Activated effector memory CD4-positive, alpha-beta T cell treated with Interleukin-2 at 50 U/mL for 16 hours (primary cell): ENCODE data around the gene NFXL1.
A peak's percentile ranks its signal among the peaks of the same experiment; 100 is the strongest.
"Not testable (repeated sequence)": the region's sequence is repeated elsewhere in the genome, so short reads cannot be mapped to it uniquely, and the experiment has no call there.

Experiments
- DNase-seq: peaks from one replicate; pipeline ENCODE4 v3.0.0-alpha.2; 2020

NFXL1 gene

GRCh38 chr4:47914220-47914925 is at the start of gene NFXL1:
NFXL1 (minus strand) TSS chr4:47914583; CDS start chr4:47914203, 380 bp downstream.
- peak; percentile 93 for DNase-seq

GRCh38 chr4:47954677-47955076 is 40.3 kb upstream of the NFXL1 start:
- DNase-seq = no peak

DNA sequence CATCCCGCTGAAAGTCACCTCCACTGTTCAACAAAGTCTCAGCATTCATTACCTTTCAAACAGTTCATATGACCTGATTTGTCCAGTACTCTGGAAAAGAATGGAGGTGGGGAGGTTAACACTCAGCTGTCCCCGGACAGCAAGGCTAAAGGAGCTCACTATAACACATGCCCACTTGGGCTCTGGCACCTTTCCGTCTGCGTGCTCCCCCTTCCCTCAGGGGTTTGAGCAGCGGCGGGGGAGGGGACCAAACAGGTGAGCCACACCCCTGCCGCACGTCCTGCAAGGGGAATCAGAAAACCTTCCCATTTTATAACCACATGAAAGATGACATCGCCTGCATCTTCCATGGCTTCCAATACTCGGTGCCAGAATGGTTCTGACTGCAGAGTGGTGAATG is 39.9 kb upstream of the NFXL1 start:
- no peak for DNase-seq

DNA sequence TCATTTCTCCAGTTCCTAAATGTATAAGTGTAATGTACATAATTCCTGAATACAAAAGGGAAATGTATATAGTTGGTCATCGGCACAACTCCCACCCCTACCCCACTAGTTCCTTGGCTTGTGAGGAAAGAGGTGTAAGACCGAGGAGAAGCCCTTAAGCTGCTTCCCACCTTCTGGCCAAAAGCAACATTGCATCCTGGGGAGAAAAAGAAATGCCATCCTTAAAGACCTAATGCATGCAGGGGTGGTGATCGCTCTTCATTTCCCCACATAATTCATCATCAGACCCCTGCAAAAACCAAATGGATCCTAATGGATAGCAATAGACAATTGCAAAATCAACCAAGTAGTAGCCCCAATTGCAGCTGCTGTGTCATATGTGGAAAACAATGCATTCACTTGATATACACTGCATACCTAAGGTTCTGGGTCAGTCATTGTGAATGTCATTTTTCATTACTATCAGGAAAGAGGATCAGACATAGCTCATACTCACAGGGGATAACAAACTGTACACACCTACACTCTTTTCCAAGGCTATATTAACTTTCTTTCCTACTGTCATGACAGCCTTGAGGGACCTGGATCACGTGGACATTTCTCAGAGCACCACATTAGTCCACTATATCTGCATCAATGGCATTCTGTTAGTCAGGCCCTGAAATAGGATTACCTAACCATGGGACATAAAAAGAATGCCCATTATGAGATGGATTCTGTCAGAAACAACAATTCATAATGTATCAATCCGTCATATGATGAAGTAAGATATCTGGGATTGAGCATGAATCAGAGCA is 31.7 kb upstream of the NFXL1 start:
- DNase-seq = no peak

GRCh38 chr4:47942081-47942819 is 27.9 kb upstream of the NFXL1 start:
- DNase-seq = no peak

- DNase-seq = no peak
Measured at GRCh38 chr4:47939456-47939855, 25.1 kb upstream of the NFXL1 start.

DNA sequence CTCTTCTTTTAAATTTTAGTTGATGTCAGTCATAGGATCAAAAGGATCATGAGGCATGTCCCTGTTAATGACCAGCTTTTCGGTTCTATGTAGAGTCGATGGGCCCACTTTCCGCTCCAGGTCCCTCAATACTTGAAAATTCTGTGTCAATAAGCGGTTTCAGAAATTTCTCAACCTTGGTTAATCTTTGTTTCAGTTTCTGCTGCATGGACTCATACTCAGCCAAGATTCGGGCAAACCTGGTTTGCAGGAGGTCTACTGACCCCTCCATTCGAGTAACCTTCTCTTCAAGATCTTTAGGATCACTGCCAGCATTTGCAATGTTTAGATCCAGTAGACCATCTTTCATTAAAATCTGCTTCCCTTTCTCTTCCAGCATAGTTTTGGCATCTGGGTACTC is 22.0 kb upstream of the NFXL1 start:
- no peak for DNase-seq

- no peak for DNase-seq
Measured at GRCh38 chr4:47933840-47934239, 19.5 kb upstream of the NFXL1 start.

DNA sequence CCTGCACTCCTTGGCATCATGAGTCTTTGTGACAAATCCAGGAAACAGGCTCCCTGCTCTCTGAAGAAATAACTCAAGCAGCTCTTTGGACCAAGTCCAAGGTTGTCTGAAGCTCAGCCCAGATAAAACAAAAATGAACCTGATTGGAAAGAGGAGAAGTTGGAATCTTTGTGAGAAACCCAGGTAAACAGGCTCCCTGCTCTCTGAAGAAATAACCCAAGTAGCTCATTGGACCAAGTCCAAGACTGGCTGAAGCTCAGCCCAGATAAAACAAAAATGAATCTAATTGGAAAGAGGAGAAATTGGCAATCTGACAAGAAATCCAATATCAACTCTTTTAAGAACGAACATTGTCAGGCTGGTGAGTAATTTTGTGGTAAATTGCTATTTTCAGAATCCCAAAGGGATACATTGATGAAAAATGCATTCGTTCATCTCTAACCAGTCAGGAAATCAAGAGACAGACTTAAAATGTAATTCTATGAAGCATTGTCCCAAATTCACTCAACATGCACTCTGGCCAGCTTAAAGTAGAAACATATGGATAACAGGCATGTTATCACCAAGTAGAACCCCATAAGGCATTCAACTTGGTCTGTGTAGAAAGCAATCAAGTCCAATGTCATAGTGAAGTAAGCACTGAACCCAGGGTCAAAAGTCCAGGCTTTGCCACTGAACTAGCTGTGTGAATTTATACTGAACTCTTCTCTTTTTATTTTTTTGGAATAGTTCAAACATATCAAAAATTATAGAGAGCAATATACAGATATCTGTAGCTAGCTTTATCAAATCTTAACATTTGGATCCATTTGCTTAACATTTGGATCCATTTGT is 16.8 kb upstream of the NFXL1 start:
- DNase-seq = no peak

DNA sequence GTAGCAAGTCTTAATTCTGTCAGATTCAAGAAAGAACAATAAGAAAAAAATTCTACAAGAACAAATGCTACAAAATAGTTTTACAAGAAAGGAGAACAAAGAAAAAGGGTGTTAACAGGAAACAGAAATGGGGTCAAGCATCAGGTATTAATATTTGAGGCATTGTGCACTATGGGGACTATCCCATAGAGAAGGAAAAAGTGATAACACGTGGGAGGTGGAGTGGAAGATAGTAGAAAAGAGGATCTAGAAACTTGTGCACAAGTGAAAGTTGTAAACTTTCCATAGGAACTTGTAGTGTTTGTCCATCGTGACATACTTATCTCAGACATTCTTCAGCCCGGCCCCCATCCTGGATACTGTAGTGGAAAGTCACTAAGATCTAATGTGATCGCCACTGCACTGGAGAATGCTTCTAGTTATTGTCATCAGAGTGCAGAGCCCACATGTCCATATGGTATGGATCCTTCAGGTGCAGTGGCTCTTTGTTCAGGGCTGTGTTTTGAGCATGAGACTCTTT is 15.4 kb upstream of the NFXL1 start:
- DNase-seq = no peak

DNA sequence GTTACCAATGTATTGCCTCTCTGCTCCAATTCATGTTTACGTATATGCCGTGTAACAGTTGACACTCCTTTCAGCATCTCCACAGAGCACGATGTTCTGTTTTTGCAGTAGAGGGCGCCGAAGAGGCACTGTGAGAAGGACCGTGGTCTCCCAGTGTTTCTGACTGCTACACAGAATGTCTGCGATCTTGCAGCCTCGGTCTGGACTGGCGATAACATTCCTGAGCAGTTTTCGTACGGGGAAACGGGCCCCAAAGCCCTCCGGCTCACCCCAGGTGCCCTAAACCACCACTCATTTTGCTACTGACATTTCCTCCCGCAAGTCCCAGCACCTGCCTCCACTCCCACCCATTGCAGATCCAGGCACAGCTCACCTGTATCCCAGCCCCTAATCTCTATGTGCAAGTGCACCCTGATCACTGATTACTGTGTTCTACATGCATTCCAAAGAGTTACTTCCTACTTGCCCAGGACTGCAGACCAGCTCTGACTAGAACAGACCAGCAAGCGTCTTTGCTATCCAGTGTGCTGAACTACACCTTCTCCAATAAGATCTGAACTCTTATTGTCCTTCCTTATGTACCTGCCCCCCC is 12.4 kb upstream of the NFXL1 start:
- peak; percentile 18 for DNase-seq

DNA sequence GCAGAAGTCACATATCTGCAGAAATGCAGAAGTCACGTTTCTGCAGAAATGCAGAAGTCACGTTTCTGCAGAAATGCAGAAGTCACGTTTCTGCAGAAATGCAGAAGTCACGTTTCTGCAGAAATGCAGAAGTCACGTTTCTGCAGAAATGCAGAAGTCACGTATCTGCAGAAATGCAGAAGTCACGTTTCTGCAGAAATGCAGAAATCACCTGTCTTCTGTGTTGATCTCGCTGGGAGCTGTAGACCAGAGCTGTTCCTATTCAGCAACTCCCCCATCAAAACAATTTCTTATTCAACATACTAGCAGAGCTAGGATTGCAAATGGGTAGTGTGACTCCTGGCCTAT is 8.9 kb upstream of the NFXL1 start:
- not testable (repeated sequence) for DNase-seq

GRCh38 chr4:47922436-47923260 is 8.3 kb upstream of the NFXL1 start:
- DNase-seq = not testable (repeated sequence)

DNA sequence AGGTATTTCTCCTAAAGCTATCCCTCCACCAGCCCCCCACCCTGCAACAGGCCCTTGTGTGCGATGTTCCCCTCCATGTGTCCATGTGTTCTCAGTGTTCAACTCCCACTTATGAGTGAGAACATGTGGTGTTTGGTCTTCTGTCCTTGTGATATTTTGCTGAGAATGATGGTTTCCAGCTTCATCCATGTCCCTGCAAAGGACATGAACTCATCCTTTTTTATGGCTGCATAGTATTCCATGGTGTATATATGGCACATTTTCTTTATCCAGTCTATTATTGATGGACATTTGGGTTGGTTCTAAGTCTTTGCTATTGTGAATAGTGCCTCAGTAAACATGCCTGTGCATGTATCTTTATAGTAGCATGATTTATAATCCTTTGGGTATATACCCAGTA is 2.8 kb upstream of the NFXL1 start:
- not testable (repeated sequence) for DNase-seq

DNA sequence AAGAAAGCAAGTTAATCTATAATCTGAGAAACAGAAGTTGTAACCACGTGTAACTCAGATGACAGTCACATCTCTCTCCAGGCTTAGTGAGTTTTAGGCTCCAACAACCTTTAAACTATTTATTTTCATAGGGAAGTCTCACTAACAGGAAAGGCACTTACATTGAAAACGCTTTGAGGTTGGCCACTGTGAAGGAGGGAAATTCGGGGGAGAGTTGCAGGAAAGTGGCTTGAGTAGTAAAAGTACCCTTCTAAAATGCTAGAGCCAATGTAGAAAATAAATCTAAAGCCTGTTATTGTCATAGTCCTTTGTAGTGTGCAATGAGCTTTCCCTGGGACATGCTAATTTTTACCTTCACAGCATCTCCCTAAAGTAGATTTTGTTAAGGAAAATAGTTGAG is 995 bp upstream of the NFXL1 start:
- no peak for DNase-seq

DNA sequence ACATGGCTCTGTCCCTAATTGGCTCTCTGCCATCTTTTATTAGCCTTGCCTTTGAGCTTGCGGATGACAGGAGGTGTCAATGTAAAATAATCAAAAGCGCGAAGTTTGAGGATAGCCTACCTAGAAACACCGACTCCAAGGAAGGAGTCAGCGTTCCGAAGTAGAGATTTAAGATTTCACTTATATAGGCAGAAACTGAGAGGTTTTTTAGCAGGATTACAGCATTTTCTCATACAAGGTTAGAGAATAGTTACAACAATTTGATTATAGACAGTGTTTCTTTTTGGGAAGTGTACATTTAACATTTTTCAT is 499 bp upstream of the NFXL1 start:
- no peak for DNase-seq

DNA sequence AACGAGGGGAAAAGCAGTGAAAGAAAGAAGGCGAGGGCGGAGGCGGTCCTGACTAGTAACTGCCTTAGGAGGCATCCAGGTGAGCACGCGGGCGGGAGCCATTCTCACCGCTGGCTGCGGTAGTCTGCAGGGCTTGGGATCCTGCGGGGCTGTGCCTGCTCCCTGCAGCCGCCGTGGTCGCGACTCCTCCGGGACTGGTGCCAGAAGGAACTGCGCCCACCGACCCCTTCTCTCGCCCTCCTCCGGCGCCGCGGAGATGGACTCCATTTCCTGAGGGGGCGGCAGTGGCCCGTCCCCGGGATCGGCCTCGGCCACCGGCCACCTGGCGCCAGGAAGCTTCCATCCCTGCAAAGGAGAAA is 543 bp downstream of the NFXL1 start:
- DNase-seq = peak; percentile 12

- DNase-seq = no peak
Measured at GRCh38 chr4:47913330-47913729, 1.1 kb downstream of the NFXL1 start.

GRCh38 chr4:47907089-47907646 is 7.2 kb downstream of the NFXL1 start:
- DNase-seq = no peak

GRCh38 chr4:47899639-47900038 is 14.7 kb downstream of the NFXL1 start:
- no peak for DNase-seq

DNA sequence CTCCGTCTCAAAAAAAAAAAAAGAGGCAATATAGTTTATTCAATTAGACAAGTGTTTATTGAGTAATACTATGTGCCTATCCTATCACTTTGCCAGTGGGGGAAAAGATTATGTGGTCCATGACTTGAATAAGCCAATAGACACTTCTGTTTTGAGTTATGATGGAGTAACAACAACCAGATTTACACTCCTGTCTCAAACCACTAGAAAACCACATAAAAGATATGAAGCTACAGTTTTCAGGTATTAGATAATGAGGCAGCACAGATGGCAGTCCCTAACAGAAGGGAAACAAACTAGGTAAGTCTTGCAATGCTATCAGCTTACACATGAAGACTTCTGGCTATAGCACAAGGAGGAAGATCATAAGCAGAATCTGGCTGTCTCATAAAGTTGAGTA is 22.5 kb downstream of the NFXL1 start:
- no peak for DNase-seq
